Measurements from ENCODE around the gene PILRA. TPM values are rescaled to one million over a fixed set of nuclear protein-coding genes. Genes with fewer than 3 reads are reported as not detected.

Gene PILRA
- total RNA-seq, 1 donor from 2014 or later = 25.8 TPM

GRCh38 chr7:100366411-100367250 lies 6.7 kb upstream of the PILRA start:
- Histone ChIP-seq H3K4me1 (no peaks in the 10 kb centered on the region), H3K9me3 (no peaks in the 10 kb centered on the region), H3K4me3 (no peak overlapping the region), H3K27me3 (no peaks in the 10 kb centered on the region), H3K36me3 (peaks cover 20 to 38% of the 10 kb centered on the region in 2 donors), H3K27ac (peak overlapping the region in 1 of 2 donors; percentile 8)
- intact Hi-C loops (cut with DNase I) = no loop called here
- no peak for DNase-seq (ENCODE audit: low spot score in 2 of 2)
- no peak for TF ChIP-seq CTCF (IDR thresholded peaks at IDR 0.05)

GRCh38 chr7:100367251-100367620 lies 6.1 kb upstream of the PILRA start:
- H3K27ac ChIP-seq = no peak overlapping the region
- peaks cover 0 to 3% of the 10 kb centered on the region in 2 donors for H3K4me1 ChIP-seq
- TF ChIP-seq CTCF (IDR thresholded peaks at IDR 0.05) = no peak
- H3K4me3 ChIP-seq = no peak overlapping the region
- peaks cover 15 to 32% of the 10 kb centered on the region in 2 donors for H3K36me3 ChIP-seq
- no peaks in the 10 kb centered on the region for H3K27me3 ChIP-seq
- intact Hi-C loops (cut with DNase I) = no loop called here
- no peak for DNase-seq (ENCODE audit: low spot score in 2 of 2)
- H3K9me3 ChIP-seq = no peaks in the 10 kb centered on the region

GRCh38 chr7:100367676-100368613 lies 5.3 kb upstream of the PILRA start:
- Histone ChIP-seq H3K27me3 (no peaks in the 10 kb centered on the region), H3K36me3 (peaks cover 8 to 25% of the 10 kb centered on the region in 2 donors), H3K4me3 (no peak overlapping the region), H3K4me1 (peaks cover 0 to 4% of the 10 kb centered on the region in 2 donors), H3K9me3 (no peaks in the 10 kb centered on the region), H3K27ac (peak overlapping the region; percentile 8 to 21)
- DNase-seq (ENCODE audit: low spot score in 2 of 2) = no peak
- intact Hi-C loops (cut with DNase I) = no loop called here
- TF ChIP-seq CTCF (IDR thresholded peaks at IDR 0.05) = no peak

- no peaks in the 10 kb centered on the region for H3K27me3 ChIP-seq
- peak; percentile 68 to 81 for DNase-seq (ENCODE audit: low spot score in 2 of 2)
- intact Hi-C loops (cut with DNase I) = no loop called here
- no peaks in the 10 kb centered on the region for H3K9me3 ChIP-seq
- TF ChIP-seq CTCF (IDR thresholded peaks at IDR 0.05) = no peak
- H3K4me3 ChIP-seq = no peak overlapping the region
- H3K27ac ChIP-seq = peak overlapping the region in 1 of 2 donors; percentile 7
- peaks cover 6 to 18% of the 10 kb centered on the region in 2 donors for H3K36me3 ChIP-seq
- H3K4me1 ChIP-seq = peaks cover 0 to 4% of the 10 kb centered on the region in 2 donors
Measured at GRCh38 chr7:100369105-100369504, 4.2 kb upstream of the PILRA start.

- Histone ChIP-seq H3K27me3 (no peaks in the 10 kb centered on the region), H3K4me3 (no peak overlapping the region), H3K9me3 (no peaks in the 10 kb centered on the region), H3K27ac (peak overlapping the region in 1 of 2 donors; percentile 7), H3K36me3 (peaks cover 6 to 15% of the 10 kb centered on the region in 2 donors), H3K4me1 (peaks cover 0 to 4% of the 10 kb centered on the region in 2 donors)
- TF ChIP-seq CTCF (IDR thresholded peaks at IDR 0.05) = no peak
- intact Hi-C loops (cut with DNase I) = no loop called here
- no peak for DNase-seq (ENCODE audit: low spot score in 2 of 2)
Measured at GRCh38 chr7:100370303-100370702, 3.0 kb upstream of the PILRA start.

All from ascending aorta (tissue), 2 donors.